Ishikawa (cell line): ENCODE data around the gene PALLD.

Experiments
- CEBPB ChIP-seq: IDR thresholded peaks from 2 replicates; pipeline ENCODE4 v1.6.1; 2012
- CREB1 ChIP-seq: IDR thresholded peaks from 2 replicates; pipeline ENCODE4 v1.6.1; 2012; ENCODE audit warnings: low read depth
- FOXM1 ChIP-seq: IDR thresholded peaks from 2 replicates; pipeline ENCODE4 v1.6.1; 2012; ENCODE audit warnings: low read depth, borderline replicate concordance
- RAD21 ChIP-seq: IDR thresholded peaks from 2 replicates; pipeline ENCODE4 v1.6.1; 2012; ENCODE audit warnings: low read depth
- TAF1 ChIP-seq: IDR thresholded peaks from 2 replicates; pipeline ENCODE4 v1.6.1; 2012; ENCODE audit warnings: low read depth, mild to moderate bottlenecking
- TEAD4 ChIP-seq: IDR thresholded peaks from 2 replicates; pipeline ENCODE4 v1.6.1; 2012
- YY1 ChIP-seq: IDR thresholded peaks from 2 replicates; pipeline ENCODE4 v1.6.1; 2012; ENCODE audit warnings: low read depth
- ZBTB7A ChIP-seq: IDR thresholded peaks from 2 replicates; pipeline ENCODE4 v1.6.1; 2012; ENCODE audit warnings: low read depth
- TF ChIP-seq, protein P1 (sequence below): IDR thresholded peaks from 2 replicates; pipeline ENCODE4 v1.6.1; 2012
- TF ChIP-seq, protein P2 (sequence below): IDR thresholded peaks from 2 replicates; pipeline ENCODE4 v1.6.1; 2012; ENCODE audit warnings: low read depth, mild to moderate bottlenecking

DNA sequence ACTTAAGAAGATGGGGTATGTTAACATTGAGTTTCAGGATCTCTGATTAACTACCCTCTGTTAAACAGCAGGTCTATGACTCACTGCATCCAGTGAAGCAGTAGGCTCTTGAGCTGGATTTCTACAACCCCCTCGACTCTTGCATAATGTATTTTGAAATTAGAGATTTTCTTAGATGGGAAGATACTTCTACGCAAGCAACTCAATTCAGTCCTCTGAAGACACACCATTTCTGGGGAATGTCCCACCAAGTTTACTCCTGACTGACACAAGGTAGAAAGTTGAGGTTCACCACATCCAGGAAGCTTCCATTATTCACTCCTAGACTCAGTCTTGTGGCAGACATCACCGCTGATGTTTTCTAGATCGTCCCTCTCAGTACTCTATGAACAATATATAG lies 12.9 kb downstream of the PALLD start:
- no peak for TF ChIP-seq TAF1
- no peak for TF ChIP-seq CEBPB
- TF ChIP-seq RAD21: no peak
- TF ChIP-seq, protein P1, sequence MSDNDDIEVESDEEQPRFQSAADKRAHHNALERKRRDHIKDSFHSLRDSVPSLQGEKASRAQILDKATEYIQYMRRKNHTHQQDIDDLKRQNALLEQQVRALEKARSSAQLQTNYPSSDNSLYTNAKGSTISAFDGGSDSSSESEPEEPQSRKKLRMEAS: no peak
- TF ChIP-seq TEAD4: no peak
- TF ChIP-seq CREB1: no peak
- TF ChIP-seq YY1: no peak
- TF ChIP-seq FOXM1: no peak
- TF ChIP-seq, protein P2, sequence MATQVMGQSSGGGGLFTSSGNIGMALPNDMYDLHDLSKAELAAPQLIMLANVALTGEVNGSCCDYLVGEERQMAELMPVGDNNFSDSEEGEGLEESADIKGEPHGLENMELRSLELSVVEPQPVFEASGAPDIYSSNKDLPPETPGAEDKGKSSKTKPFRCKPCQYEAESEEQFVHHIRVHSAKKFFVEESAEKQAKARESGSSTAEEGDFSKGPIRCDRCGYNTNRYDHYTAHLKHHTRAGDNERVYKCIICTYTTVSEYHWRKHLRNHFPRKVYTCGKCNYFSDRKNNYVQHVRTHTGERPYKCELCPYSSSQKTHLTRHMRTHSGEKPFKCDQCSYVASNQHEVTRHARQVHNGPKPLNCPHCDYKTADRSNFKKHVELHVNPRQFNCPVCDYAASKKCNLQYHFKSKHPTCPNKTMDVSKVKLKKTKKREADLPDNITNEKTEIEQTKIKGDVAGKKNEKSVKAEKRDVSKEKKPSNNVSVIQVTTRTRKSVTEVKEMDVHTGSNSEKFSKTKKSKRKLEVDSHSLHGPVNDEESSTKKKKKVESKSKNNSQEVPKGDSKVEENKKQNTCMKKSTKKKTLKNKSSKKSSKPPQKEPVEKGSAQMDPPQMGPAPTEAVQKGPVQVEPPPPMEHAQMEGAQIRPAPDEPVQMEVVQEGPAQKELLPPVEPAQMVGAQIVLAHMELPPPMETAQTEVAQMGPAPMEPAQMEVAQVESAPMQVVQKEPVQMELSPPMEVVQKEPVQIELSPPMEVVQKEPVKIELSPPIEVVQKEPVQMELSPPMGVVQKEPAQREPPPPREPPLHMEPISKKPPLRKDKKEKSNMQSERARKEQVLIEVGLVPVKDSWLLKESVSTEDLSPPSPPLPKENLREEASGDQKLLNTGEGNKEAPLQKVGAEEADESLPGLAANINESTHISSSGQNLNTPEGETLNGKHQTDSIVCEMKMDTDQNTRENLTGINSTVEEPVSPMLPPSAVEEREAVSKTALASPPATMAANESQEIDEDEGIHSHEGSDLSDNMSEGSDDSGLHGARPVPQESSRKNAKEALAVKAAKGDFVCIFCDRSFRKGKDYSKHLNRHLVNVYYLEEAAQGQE: no peak
- no peak for TF ChIP-seq ZBTB7A
